DND-41 (cell line): ENCODE data around the gene TGFB3.

Experiments used
- ATAC-seq: fragments of 200-7000 bp; cut with Tn5 transposase; 3 replicates; pipeline ENCODE4 v1.9.1; 2021; ENCODE audit warnings: low read depth; ENCODE audit not compliant: insufficient read depth
- DNase-seq: peaks from one replicate; pipeline ENCODE4 v3.0.0-alpha.2; 2020
- H2AFZ ChIP-seq: 2 replicates; pipeline ENCODE4 v1.6.0; 2012; ENCODE audit warnings: low read depth, low read length
- H3K27ac ChIP-seq: 2 replicates; pipeline ENCODE4 v1.5.1; 2012; ENCODE audit warnings: low read length, inconsistent platforms
- H3K27me3 ChIP-seq: fragments of 200-600 bp; sonication (generic); 2 replicates; pipeline ENCODE4 v1.6.0; 2012; ENCODE audit warnings: low read length, mild to moderate bottlenecking, inconsistent platforms; ENCODE audit not compliant: insufficient read depth, poor library complexity
- H3K36me3 ChIP-seq: 2 replicates; pipeline ENCODE4 v1.5.1; 2012; ENCODE audit warnings: low read length, inconsistent platforms; ENCODE audit not compliant: insufficient read depth
- H3K4me1 ChIP-seq: 2 replicates; pipeline ENCODE4 v1.5.1; 2012; ENCODE audit warnings: mild to moderate bottlenecking, low read length; ENCODE audit not compliant: insufficient read depth
- H3K4me2 ChIP-seq: 2 replicates; pipeline ENCODE4 v1.6.0; 2012; ENCODE audit warnings: mild to moderate bottlenecking, moderate library complexity, low read length, inconsistent platforms; ENCODE audit not compliant: insufficient read depth
- H3K4me3 ChIP-seq, 2 experiments: fragments of 200-600 bp in 1 of 2; shearing (Covaris generic) in 1 of 2; 2 replicates each; pipeline ENCODE4 v1.5.1; 2012 to 2016; ENCODE audit warnings: inconsistent platforms in 2 of 2, low read length in 2 of 2, mild to moderate bottlenecking in 2 of 2, low read depth in 1 of 2, moderate library complexity in 1 of 2
- H3K79me2 ChIP-seq: 2 replicates; pipeline ENCODE4 v1.6.0; 2012; ENCODE audit warnings: low read length, inconsistent platforms; ENCODE audit not compliant: insufficient read depth
- H3K9ac ChIP-seq: 2 replicates; pipeline ENCODE4 v1.6.0; 2012; ENCODE audit warnings: low read depth, mild to moderate bottlenecking, inconsistent platforms, low read length, moderate library complexity
- H3K9me3 ChIP-seq: 2 replicates; pipeline ENCODE4 v1.5.1; 2012; ENCODE audit warnings: low read length, moderate library complexity, mild to moderate bottlenecking, inconsistent platforms; ENCODE audit not compliant: insufficient read depth, severe bottlenecking
- H4K20me1 ChIP-seq: 2 replicates; pipeline ENCODE4 v1.6.0; 2012; ENCODE audit warnings: low read length; ENCODE audit not compliant: insufficient read depth
- CTCF ChIP-seq: IDR thresholded peaks from 2 replicates; pipeline ENCODE4 v1.5.1; 2012; ENCODE audit warnings: borderline replicate concordance, low read length, moderate library complexity, mild to moderate bottlenecking; ENCODE audit not compliant: poor library complexity, severe bottlenecking; ENCODE audit errors: extremely low read depth
- EZH2 ChIP-seq: IDR thresholded peaks from 3 replicates; pipeline ENCODE4 v1.6.1; 2012; ENCODE audit warnings: borderline replicate concordance, low read depth, mild to moderate bottlenecking, moderate library complexity, low read length, inconsistent platforms; ENCODE audit not compliant: severe bottlenecking

TGFB3 gene

GRCh38 chr14:75959031-75959430 lies 22.8 kb downstream of the TGFB3 start:
- TF ChIP-seq EZH2 (no peak), CTCF (no peak)
- Histone ChIP-seq H3K9me3 (no peaks in the 10 kb centered on the region), H4K20me1 (no peaks in the 10 kb centered on the region; the same call in 1 of the 2 replicates), H3K9ac (no peak overlapping the region), H3K36me3 (peaks cover 5% of the 10 kb centered on the region; the same call in 1 of the 2 replicates), H2AFZ (no peak overlapping the region), H3K79me2 (no peaks in the 10 kb centered on the region), H3K27ac (no peak overlapping the region), H3K4me2 (no peak overlapping the region), H3K4me3 (no peak overlapping the region), H3K4me1 (no peaks in the 10 kb centered on the region), H3K27me3 (no peaks in the 10 kb centered on the region)
- ATAC-seq (no peak), DNase-seq (no peak)

GRCh38 chr14:75952489-75952888 lies 29.3 kb downstream of the TGFB3 start:
- no peaks in the 10 kb centered on the region for H3K27me3 ChIP-seq
- no peaks in the 10 kb centered on the region for H3K4me1 ChIP-seq
- H3K79me2 ChIP-seq, result no peaks in the 10 kb centered on the region
- no peak overlapping the region for H3K9ac ChIP-seq
- no peaks in the 10 kb centered on the region; the same call in 1 of the 2 replicates for H4K20me1 ChIP-seq
- no peaks in the 10 kb centered on the region for H3K9me3 ChIP-seq
- no peak overlapping the region for H3K4me2 ChIP-seq
- H3K36me3 ChIP-seq, result no peaks in the 10 kb centered on the region; the same call in 1 of the 2 replicates
- no peak overlapping the region for H3K4me3 ChIP-seq
- no peak for TF ChIP-seq CTCF
- TF ChIP-seq EZH2, result no peak
- ATAC-seq (no peak), DNase-seq (no peak)
- H3K27ac ChIP-seq, result no peak overlapping the region
- no peak overlapping the region for H2AFZ ChIP-seq

GRCh38 chr14:75946785-75947184 lies 35.0 kb downstream of the TGFB3 start:
- H3K27ac ChIP-seq, result no peak overlapping the region
- peaks cover 3% of the 10 kb centered on the region; the same call in 1 of the 2 replicates for H3K36me3 ChIP-seq
- no peaks in the 10 kb centered on the region for H3K4me1 ChIP-seq
- no peaks in the 10 kb centered on the region for H3K27me3 ChIP-seq
- no peak overlapping the region for H3K9ac ChIP-seq
- DNase-seq (no peak), ATAC-seq (no peak)
- H3K79me2 ChIP-seq, result no peaks in the 10 kb centered on the region
- no peak overlapping the region for H2AFZ ChIP-seq
- no peaks in the 10 kb centered on the region for H3K9me3 ChIP-seq
- H4K20me1 ChIP-seq, result no peaks in the 10 kb centered on the region
- TF ChIP-seq EZH2 (no peak), CTCF (no peak)
- no peak overlapping the region for H3K4me3 ChIP-seq
- no peak overlapping the region for H3K4me2 ChIP-seq
